Urothelium cell line (cell line): Measurements from ENCODE around the gene TMEM183A.

Experiments used
- DNase-seq: peaks from one replicate; pipeline ENCODE4 v3.0.0; 2011; ENCODE audit warnings: low spot score, mixed read lengths
- FAIRE-seq: peaks from 2 replicates; lab custom pipeline; 2011; peaks lifted over from hg19 to GRCh38; lab: Jason Lieb, UNC

The TMEM183A gene

DNA sequence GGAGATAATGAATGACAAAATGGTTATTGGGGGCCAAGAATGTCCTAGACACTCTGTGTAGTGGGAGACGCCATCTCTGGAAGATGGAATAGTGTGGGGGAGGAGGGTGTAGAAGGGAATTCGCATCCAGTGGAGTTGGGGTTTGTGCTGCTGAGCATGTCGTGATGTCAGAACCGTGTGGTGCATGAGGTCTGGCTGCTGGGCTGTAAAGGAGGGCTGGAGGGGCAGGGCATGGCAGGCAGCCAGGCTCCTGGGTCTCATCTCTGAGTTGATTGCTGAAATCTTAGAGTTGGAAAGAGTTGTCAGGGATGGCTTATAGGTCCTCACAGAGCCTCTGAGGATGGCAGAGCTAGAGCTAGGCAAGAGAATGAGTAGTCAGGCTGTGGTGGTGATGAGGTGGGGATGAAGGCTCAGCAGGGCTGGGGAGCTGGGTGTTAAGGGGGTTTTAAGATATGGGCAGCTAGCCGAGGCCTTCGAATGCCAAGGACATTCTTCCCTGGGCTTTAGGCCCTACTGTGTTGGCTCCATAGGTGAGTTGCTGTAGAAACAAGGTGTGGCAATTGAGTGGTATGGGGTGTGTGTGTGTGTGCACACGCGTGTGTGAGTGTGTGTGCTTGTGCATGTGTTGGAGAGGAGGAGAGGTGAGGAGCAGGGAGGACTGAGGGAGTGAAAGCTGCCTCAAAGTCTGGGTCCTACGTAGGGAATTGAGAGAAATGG, 21.1 kb downstream of the TMEM183A start:
- FAIRE-seq (no peak), DNase-seq (peak; percentile 2)

DNA sequence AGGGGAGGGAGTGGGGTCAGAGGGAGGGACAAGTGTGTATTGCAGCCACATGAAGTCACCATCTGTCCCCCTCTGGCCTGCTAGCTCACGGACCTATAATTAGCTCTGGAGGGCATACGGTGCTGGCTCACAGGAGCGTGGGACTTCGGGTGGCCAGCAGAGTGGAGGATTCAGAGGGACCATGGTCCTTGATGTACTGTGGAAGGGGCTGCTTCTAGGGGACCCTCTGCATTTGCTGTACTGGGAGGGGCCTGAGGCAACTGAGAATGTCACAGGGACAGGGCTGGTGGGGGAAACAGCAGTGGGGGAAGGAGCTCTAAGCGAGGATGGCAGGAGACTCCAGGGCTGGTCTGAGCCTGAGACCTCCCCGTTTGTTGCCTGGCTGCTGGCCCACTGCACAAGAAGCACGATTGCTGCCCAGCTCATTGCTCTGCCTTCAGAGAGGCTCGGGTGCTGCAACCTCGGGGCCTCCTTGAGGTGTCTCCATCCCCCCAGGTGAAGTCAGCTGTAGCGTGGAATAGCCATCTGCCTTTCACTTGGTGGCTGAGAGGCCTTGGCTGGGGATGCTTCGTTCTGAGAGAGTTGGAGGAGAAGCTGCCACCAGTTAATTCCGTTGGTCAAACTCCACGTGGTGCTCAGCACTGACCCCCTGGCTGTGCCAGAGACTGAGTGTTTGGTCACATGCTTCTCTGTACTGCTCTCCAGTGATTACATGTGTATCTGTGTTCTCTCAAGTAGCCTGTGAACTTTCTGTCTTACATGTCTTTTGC, 21.8 kb downstream of the TMEM183A start:
- peak; percentile 1 for DNase-seq

DNA sequence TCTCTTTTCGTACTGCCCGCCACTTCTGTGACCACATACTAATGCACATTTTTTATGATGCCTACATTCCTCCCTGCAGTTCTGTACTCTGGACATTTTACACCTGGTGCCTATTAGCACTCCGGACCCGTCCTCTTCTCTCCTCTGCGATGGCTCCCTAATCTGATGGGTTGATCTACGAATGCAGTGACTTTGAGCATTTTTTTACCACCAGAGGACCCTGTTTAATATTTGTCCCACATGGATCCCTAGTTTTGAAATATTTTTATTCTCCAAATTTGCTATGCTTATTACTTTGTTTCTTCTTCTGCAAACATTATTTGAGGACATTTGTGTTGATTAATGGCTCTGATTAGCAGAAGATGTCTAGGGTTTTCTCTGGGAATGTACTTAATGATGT, 24.3 kb downstream of the TMEM183A start:
- FAIRE-seq = no peak
- no peak for DNase-seq

More for the DNA sequence above, 21.8 kb downstream of the TMEM183A start:
- no peak for FAIRE-seq

DNA sequence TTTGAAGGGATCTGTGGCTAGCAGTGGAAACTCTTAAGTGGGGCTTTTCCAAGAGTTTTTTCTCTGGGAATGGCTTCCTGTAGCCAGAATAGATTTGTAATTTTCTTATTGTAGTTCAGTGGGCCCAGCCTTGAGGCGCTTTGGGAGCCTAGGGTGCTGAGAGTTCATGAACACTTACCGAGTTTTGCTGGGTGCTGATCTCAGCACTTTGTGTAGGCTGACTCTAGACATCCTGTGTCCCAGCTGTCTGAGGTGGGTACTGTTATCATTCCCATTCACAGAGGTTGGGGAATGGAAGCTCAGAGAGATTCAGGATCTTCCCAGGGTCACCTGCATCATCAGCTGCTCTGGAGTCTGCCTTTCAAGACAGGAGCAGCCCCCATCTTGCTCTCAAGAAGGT, 26.1 kb downstream of the TMEM183A start:
- FAIRE-seq = no peak

DNA sequence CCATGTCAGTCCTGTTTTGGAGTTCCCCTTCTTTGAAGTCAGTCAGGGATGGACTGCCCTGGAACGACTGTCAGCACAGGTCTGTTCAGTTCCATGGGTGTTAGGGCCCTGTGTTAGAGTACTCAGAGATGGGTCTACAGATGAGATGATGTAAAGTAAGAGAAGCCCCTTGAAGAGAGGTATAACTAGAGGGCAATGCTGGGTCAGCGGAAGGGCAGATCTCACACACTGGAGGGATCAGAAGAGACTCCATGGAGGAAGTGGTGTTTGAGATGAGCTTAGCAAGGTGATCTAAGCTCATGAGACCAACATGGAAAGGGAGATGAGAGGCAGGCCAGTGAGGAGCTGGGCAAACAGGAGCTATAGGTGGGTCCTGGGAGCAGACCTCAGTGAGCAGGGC, 26.7 kb downstream of the TMEM183A start:
- FAIRE-seq = no peak
- DNase-seq = no peak

More for the DNA sequence above, 26.1 kb downstream of the TMEM183A start:
- no peak for DNase-seq

DNA sequence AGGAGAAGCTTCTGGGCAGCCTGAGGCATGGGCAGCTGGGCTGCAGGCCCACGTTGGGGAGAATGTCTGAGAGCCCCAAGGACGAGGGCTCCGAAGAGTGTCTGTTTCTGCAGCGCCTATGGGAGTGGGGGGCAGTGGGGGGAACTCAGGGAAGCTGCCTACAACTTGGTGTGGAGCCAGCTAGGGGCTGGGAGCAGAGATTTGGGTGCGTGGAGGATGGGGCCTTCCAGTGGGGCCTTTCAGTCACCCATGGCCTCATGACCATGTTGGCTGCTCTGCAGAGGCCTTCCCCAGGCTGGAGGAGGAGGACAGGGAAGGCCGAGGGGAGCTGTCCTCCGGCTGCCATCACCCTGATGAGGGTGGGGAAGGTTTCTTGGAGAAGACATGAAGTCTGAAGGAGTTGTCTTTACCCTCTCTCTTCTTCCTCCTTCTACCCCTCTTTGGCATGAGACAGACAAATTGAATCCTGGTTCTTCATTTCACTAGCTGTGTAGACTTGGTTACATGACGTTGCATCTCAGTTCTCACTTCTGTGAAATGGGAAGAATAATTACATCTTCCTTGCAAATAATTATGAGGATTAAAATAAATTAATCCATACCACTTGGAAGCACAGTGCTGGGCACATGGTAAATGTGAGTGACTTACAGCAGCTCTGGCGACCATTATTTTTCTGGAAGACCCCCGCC, 27.4 kb downstream of the TMEM183A start:
- FAIRE-seq (no peak), DNase-seq (no peak)

DNA sequence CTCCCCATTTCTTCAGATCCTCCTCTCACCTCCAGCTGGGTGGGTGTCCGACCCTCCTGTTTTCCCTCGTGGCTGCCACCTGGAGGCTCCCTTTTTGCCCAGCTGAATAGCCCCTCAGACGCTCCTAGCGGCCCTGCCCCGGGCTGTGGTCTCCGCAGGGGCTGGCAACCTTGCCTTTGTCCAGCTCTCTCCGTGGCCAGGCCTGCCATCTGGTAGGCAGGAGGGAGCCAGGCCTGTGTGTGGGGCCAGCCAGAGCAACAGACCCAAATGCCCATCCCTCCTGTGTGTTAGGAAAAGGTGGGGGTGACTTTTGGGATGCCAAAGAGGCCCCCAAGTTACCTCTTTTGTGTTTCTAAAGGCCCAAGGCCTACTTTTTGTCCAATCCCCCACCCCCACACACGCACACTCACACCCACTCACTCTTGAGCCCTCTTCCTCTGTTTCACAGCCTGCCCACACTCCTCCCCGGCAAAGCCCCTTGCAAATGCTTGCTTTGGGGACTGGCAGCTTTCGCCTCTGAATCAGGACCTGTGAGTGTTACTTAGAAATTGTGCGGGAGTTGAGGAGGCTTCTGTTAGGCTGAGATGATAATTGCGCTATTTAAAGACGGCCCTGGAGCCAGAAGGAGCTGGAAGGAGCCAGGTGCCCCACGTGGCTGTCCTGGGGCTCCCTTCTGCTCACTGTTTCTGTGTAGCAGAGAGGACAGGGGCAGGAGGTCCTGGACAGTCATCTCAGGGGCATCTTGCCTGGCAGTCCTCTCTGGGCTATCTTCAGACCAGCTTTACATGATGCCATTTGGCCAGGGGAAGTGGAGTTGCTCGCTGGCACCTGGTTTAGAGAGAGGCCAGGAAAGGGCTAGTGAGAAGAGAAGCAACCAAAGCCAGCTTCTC, 28.2 kb downstream of the TMEM183A start:
- no peak for FAIRE-seq
- no peak for DNase-seq

DNA sequence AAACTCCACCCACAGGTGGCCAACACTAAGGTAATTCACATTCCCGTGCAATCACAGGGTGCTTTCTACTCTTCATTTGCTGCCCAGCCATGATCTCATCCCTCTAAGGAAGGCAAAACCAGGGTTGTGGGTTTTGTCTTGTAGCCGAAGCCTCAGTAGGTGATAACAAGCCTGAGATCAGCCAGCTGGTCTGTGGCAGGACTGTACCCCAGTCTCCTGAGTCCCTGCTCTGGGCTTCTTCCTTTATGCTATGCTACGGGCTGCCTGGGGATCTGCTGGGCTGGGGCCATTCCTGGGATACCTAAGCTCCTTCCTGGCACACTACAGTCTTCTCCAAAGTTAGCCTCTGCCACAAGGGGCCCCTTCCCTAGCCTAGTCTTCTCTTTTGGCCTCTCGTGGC, 29.0 kb downstream of the TMEM183A start:
- FAIRE-seq (no peak), DNase-seq (no peak)

DNA sequence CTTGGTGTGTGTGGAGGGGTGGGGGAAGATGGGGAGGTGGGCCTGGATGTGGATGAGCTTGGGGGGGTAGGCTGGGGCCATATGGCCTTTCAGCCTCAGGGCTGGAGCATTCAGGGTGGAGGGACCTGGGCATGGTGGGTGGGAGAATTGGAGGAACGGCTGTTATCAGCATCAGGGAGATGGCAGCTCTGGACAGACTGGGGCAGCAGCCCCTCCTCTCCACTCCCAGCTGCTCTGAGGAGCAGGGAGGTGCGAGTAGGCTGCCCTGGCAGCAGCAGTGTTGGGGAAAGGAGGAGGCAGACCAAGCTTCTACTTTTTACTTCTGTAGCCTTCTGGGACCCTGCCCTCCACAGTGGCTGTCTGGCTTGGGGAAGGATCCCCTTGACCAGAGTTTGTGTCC, 29.4 kb downstream of the TMEM183A start:
- DNase-seq = no peak
- no peak for FAIRE-seq

DNA sequence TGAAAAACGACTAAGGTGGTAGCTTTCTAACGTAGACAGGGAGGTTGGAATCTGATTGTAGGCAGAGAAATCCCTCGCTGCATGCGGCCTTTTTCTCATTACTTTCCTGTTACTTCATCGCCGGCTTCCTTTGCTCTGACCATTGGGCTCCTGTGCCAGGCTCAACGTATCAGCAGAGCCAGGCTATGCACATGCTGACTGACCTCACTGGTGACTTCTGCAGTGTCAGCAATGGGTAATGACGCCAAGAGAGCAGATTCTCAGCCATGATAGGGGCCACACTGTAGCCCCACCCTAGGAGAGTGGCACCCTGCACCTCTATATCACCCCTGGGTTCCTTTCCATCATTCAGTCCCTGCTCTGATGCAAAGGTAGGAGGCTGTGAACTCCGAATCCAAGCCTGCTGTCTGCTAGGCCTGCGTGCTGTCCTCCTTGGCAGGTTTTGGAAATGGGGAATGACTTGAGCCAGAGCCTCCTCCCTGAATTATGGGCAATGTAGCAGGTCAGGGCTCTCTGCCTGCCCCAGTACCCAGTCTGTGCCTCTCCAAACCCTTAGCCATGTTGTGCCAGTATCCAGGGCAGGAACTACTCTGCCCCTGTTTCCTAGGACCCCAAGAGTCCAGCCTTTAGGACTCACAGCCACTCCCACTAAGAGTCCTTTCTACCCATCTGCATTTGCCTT, 30.5 kb downstream of the TMEM183A start:
- no peak for DNase-seq
- no peak for FAIRE-seq

DNA sequence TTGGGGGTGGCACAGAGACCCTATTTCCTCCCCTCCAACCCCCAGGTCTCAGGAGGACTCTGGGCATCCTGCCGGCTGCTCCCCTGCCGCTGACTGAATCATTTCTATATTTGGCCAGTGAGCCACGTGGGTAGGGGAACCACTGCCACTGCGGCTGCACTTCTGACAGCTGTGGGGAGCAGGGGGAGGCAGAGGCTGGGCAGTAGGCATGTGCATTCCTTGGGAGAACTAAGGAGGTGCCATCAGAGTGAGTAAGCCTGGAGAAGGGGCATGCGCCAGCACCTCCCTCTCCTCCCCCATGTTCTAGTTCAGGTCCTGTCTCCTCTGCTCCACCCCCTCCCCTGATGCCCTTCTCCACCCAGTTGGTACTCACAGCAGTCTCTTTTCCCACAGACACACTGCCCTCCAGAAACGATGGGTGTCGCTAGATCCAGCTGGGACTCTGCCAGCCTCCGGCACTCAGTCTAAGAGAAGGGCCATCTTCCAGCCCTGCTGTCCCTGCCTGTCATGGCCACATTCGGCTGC, 31.1 kb downstream of the TMEM183A start:
- DNase-seq (peak; percentile 87), FAIRE-seq (no peak)

DNA sequence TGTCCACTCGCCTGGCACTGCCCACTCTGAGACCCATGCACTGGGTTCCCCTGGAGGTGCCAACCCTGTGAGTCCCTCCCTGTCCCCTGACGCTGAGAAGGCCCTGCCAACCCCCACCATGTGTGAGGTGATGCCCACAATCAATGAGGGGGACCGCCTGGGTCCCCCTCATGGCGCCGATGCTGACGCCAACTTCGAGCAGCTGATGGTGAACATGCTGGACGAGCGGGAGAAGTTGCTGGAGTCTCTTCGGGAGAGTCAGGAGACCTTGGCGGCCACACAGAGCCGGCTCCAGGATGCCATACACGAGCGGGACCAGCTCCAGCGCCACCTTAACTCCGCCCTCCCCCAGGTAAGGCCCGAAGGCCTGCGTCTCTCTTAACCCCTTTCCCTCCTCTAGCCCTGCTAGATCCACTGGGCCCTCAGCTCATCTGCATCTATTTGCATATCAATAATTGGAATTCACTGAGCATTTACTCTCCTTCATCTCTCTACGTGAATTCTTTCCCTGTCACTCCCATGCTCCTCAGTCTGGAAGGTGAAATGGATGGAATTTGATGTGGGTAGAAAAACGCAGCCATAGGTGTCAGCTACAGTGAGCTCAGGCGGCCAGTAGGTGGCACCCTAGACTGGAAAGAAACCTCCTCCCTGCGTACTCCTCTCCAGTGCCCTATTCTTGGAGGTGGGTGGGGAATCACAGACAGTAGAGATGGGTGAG, 31.9 kb downstream of the TMEM183A start:
- peak; percentile 37 for FAIRE-seq

DNA sequence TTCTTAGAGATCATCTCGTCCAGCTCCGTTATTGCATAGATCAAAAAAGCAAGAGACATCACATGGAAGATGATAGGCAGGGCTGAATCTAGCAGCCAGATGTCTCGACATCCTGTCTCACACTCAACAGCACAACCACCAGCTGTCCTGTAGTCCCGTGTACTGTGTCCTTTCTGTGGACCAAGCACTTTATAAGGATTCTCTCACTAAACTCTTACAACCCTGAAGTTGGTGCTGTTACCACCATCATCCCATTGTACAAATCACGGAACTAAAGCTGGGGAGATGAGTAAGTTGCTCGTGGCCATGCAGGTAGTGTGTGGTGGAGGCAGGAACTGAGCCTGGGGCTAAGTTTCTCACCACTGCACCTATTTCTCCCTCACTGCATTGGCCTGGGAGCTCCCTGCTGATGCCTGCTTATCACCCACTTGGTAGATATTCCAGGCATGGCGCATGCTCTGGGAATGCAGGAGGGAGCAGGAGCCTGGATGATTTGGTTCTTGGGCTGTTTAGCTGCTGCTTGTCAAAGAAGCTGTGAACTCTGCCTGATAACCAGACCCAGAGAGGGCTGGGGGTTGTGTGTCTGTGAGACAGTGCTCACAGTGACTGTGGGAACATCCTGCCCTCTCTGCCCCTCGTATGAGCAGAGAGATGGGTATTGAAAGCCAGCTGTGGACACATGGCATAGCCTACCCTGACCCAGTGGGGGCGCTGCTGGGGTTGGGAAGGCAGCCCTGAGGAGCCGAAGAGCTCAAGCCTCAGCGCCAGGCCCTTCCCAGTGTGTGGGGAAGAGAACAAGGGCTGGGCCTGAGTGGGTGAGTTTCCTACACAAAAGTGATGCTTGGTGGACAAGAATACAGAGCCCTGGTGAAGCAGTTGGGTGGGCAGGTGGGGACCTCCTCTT, 32.7 kb downstream of the TMEM183A start:
- DNase-seq (no peak), FAIRE-seq (no peak)

More for the DNA sequence above, 31.9 kb downstream of the TMEM183A start:
- peak; percentile 75 for DNase-seq

DNA sequence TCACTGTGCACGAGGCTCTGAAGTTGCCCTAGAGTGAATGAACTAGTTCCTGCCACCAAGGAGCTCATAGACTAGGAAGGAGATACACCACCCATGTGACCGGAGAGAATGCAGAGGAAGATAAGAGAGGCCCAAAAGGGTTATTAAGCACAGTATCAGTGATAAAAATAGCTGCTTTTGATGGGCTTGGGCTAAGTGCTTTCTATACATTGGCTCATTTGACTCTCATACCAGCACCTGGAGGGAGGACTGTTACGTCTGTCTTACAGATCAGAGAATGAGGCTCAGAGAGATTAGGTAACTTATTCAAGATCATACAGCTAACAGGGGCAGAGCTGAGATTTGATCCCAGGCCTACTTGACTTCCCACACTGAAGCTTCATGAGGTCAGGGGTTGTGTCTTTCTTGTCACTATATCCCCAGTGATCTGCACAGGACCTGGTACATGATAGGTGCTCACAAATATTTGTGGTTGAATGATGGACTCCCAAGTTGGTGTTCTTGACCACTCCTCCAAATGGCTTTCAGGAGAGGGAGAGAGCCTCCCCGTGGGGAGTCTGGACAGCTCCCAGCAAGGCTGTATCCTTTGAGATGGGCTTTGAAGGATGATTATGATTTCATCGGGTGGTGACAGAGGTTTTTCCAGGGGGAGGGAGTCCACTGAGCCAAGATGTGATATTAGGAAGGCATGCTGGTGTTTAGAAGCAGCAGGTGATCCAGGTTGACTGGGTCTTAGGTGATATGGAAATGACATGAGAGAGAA, 33.5 kb downstream of the TMEM183A start:
- FAIRE-seq (no peak), DNase-seq (no peak)

DNA sequence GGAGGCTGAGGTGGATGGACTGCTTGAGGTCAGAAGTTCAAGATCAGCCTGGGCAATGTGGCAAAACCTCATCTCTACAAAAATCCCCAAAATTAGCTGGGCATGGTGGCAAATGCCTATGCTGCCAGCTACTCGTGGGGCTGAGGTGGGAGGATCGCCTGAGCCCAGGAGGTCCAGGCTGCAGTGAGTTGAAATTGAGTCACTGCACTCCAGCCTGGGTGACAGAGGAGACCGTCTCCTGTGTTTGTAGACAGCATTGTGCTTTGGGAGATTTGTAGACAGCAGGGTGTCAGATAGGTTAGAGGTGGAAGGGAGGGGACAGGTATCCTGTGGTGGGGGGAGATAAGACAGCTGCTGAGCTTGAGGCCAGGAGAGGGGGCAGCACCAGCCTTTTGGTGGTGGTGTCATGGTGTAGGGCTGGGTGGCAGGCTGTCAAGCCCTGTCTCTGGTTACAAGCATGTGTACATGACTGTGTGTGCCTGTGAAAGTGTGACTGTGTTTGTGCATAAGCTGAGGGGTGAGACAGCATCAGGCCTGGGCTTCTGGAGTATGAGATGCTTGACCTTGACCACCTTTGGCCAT, 34.3 kb downstream of the TMEM183A start:
- FAIRE-seq (no peak), DNase-seq (no peak)

DNA sequence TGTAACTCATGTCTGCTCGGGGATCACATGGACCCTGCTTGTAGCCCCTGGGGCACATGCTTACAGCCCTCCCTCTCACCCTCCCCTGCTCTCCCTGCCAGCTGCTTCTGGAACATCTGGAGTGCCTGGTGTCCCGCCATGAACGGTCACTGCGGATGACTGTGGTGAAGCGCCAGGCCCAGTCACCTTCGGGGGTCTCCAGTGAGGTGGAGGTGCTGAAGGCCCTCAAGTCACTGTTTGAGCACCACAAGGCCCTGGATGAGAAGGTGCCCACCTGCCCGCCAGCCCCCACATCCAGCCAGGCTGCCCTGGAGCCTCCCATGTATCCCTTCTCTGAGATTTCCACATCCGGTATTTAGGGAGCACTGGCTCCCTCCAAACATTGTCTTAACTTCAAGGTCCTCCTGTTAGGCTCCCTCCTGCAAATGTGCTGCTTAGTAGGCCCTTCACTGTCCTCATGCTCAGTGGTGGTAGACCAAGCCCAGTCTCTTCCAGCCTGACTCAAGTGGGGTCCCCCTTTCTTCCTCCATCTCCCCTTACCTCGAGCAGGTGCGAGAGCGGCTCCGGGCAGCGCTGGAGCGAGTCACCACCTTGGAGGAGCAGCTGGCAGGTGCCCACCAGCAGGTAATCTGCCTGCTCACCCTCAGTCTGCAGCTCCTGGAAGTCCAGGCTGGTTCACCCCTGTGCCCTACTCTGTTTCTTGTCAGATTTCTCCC, 36.8 kb downstream of the TMEM183A start:
- FAIRE-seq (no peak), DNase-seq (no peak)
